Measurements from ENCODE around the gene CLTB. TPM values are rescaled to one million over a fixed set of nuclear protein-coding genes. Genes with fewer than 3 reads are reported as not detected.
"Not testable (repeated sequence)": the region's sequence is repeated elsewhere in the genome, so short reads cannot be mapped to it uniquely, and the experiment has no call there.

Gene CLTB
- total RNA-seq, 1 donor from 2014 or later, result 189 TPM

GRCh38 chr5:176412517-176413254 lies 3.7 kb downstream of the CLTB start:
- TF ChIP-seq CTCF (IDR thresholded peaks at IDR 0.05), result no peak
- intact Hi-C loops (cut with DNase I), result no loop called here
- peaks cover 17 to 21% of the 10 kb centered on the region in 2 donors for H3K36me3 ChIP-seq
- H3K4me1 ChIP-seq, result peaks cover 0 to 32% of the 10 kb centered on the region in 2 donors
- H3K27me3 ChIP-seq, result no peaks in the 10 kb centered on the region
- H3K27ac ChIP-seq, result peak overlapping the region; percentile 24 to 92
- DNase-seq (ENCODE audit: low spot score in 2 of 2), result peak in 1 of 2 donors; percentile 33
- no peak overlapping the region for H3K4me3 ChIP-seq
- H3K9me3 ChIP-seq, result no peaks in the 10 kb centered on the region

- no peak overlapping the region for H3K4me3 ChIP-seq
- no peak for DNase-seq (ENCODE audit: low spot score in 2 of 2)
- intact Hi-C loops (cut with DNase I), result no loop called here
- no peak for TF ChIP-seq CTCF (IDR thresholded peaks at IDR 0.05)
- H3K36me3 ChIP-seq, result peaks cover 31 to 41% of the 10 kb centered on the region in 2 donors
- H3K27ac ChIP-seq, result no peak overlapping the region
- H3K9me3 ChIP-seq, result no peaks in the 10 kb centered on the region
- H3K27me3 ChIP-seq, result no peaks in the 10 kb centered on the region
- peaks cover 0 to 24% of the 10 kb centered on the region in 2 donors for H3K4me1 ChIP-seq
Observed at GRCh38 chr5:176410486-176411180, 5.7 kb downstream of the CLTB start.

GRCh38 chr5:176409765-176410164 lies 6.6 kb downstream of the CLTB start:
- peaks cover 0 to 16% of the 10 kb centered on the region in 2 donors for H3K4me1 ChIP-seq
- TF ChIP-seq CTCF (IDR thresholded peaks at IDR 0.05), result no peak
- H3K4me3 ChIP-seq, result no peak overlapping the region
- H3K36me3 ChIP-seq, result peaks cover 32 to 48% of the 10 kb centered on the region in 2 donors
- no peaks in the 10 kb centered on the region for H3K9me3 ChIP-seq
- intact Hi-C loops (cut with DNase I), result no loop called here
- H3K27me3 ChIP-seq, result no peaks in the 10 kb centered on the region
- DNase-seq (ENCODE audit: low spot score in 2 of 2), result peak in 1 of 2 donors; percentile 53
- H3K27ac ChIP-seq, result no peak overlapping the region

- Histone ChIP-seq H3K27me3 (no peaks in the 10 kb centered on the region), H3K9me3 (no peaks in the 10 kb centered on the region), H3K27ac (no peak overlapping the region), H3K36me3 (peaks cover 32 to 59% of the 10 kb centered on the region in 2 donors), H3K4me3 (no peak overlapping the region), H3K4me1 (peaks cover 0 to 4% of the 10 kb centered on the region in 2 donors)
- DNase-seq (ENCODE audit: low spot score in 2 of 2), result no peak
- TF ChIP-seq CTCF (IDR thresholded peaks at IDR 0.05), result no peak
- intact Hi-C loops (cut with DNase I), result no loop called here
Observed at GRCh38 chr5:176408590-176408989, 7.7 kb downstream of the CLTB start.

- H3K27me3 ChIP-seq; H3K4me3 ChIP-seq; DNase-seq (ENCODE audit: low spot score in 2 of 2); intact Hi-C loops (cut with DNase I); H3K27ac ChIP-seq; H3K9me3 ChIP-seq; H3K4me1 ChIP-seq: not testable (repeated sequence)
- peaks cover 32 to 59% of the 10 kb centered on the region in 2 donors for H3K36me3 ChIP-seq
Observed at GRCh38 chr5:176408252-176408573, 8.1 kb downstream of the CLTB start.

All from ascending aorta (tissue), 2 donors.